Hepatocyte (in vitro differentiated cells): ENCODE results near the gene PRDM16. TPM values are rescaled to one million over a fixed set of nuclear protein-coding genes. Genes with fewer than 3 reads are reported as not detected.

ENCODE experiments used
- DNase-seq: peaks from one replicate; pipeline ENCODE4 v3.0.0-alpha.2; 2016; ENCODE audit warnings: low spot score
- H2AFZ ChIP-seq: fragments of 200-600 bp; sonication (generic); 2 replicates; pipeline ENCODE4 v1.6.0; 2016; ENCODE audit warnings: antibody characterized with exemption, mild to moderate bottlenecking
- H3K27ac ChIP-seq: fragments of 200-600 bp; sonication (generic); 2 replicates; pipeline ENCODE4 v1.5.1; 2016; ENCODE audit warnings: mild to moderate bottlenecking
- H3K27me3 ChIP-seq: fragments of 200-600 bp; sonication (generic); 2 replicates; pipeline ENCODE4 v1.6.1; 2016
- H3K36me3 ChIP-seq: fragments of 200-600 bp; sonication (generic); replicated peaks from 2 replicates; pipeline ENCODE4 v1.5.1; 2016; ENCODE audit warnings: low read depth; ENCODE audit not compliant: insufficient read depth
- H3K4me1 ChIP-seq: fragments of 200-600 bp; sonication (generic); 2 replicates; pipeline ENCODE4 v1.5.1; 2016; ENCODE audit warnings: mild to moderate bottlenecking, moderate library complexity; ENCODE audit not compliant: insufficient read depth
- H3K4me2 ChIP-seq: fragments of 200-600 bp; sonication (generic); 2 replicates; pipeline ENCODE4 v1.6.0; 2016
- H3K4me3 ChIP-seq: fragments of 200-600 bp; sonication (generic); 2 replicates; pipeline ENCODE4 v1.5.1; 2016; ENCODE audit warnings: mild to moderate bottlenecking
- H3K79me2 ChIP-seq: fragments of 200-600 bp; sonication (generic); 2 replicates; pipeline ENCODE4 v1.6.0; 2017; ENCODE audit warnings: mild to moderate bottlenecking
- H3K9me2 ChIP-seq: fragments of 200-600 bp; sonication (generic); replicated peaks from 2 replicates; pipeline ENCODE4 v1.6.0; 2017; ENCODE audit warnings: mild to moderate bottlenecking; ENCODE audit not compliant: insufficient read depth
- H3K9me3 ChIP-seq: fragments of 200-600 bp; sonication (generic); 2 replicates; pipeline ENCODE4 v1.5.1; 2016; ENCODE audit warnings: low read depth, mild to moderate bottlenecking
- H4K20me1 ChIP-seq: fragments of 200-600 bp; sonication (generic); 2 replicates; pipeline ENCODE4 v1.6.0; 2016; ENCODE audit warnings: mild to moderate bottlenecking; ENCODE audit not compliant: insufficient read depth, poor library complexity, severe bottlenecking
- CTCF ChIP-seq: fragments of 200-600 bp; sonication (generic); IDR thresholded peaks from 2 replicates; pipeline ENCODE4 v1.5.1; 2016; ENCODE audit warnings: antibody characterized with exemption, mild to moderate bottlenecking; ENCODE audit not compliant: poor library complexity
- EZH2 ChIP-seq: fragments of 200-600 bp; sonication (generic); IDR thresholded peaks from 2 replicates; pipeline ENCODE4 v1.6.1; 2016; ENCODE audit warnings: antibody characterized with exemption, mild to moderate bottlenecking, borderline replicate concordance
- EZH2phosphoT487 ChIP-seq: fragments of 200-600 bp; sonication (generic); IDR thresholded peaks from one replicate; pipeline ENCODE4 v1.6.1; 2018; ENCODE audit warnings: antibody characterized with exemption, mild to moderate bottlenecking, low read depth, moderate library complexity; ENCODE audit not compliant: unreplicated experiment, severe bottlenecking
- WGBS: methylation state at CpG from one replicate; pipeline ENCODE4 v1.1.6; 2016; ENCODE audit warnings: low lambda C conversion rate; ENCODE audit errors: missing lambda C conversion rate; 5-methylcytosine and 5-hydroxymethylcytosine counted together
- polyA plus RNA-seq: library from polyadenylated mRNA; unstranded; fragments of >200 nt; fragmentation: Nextera tagmentation; extraction: Ambion mirVana; gene quantifications from 2 replicates; pipeline ENCODE4 v1.2.1, GENCODE V29; 2016
- total RNA-seq: library from RNA; depleted of rRNA; stranded (reverse); fragments of >200 nt; gene quantifications from 2 replicates; pipeline ENCODE4 v1.2.3, GENCODE V29; 2014

PRDM16 gene
- total and polyA plus RNA-seq, 2 experiments from 2014 or later = 8.1 to 9.9 TPM

DNA sequence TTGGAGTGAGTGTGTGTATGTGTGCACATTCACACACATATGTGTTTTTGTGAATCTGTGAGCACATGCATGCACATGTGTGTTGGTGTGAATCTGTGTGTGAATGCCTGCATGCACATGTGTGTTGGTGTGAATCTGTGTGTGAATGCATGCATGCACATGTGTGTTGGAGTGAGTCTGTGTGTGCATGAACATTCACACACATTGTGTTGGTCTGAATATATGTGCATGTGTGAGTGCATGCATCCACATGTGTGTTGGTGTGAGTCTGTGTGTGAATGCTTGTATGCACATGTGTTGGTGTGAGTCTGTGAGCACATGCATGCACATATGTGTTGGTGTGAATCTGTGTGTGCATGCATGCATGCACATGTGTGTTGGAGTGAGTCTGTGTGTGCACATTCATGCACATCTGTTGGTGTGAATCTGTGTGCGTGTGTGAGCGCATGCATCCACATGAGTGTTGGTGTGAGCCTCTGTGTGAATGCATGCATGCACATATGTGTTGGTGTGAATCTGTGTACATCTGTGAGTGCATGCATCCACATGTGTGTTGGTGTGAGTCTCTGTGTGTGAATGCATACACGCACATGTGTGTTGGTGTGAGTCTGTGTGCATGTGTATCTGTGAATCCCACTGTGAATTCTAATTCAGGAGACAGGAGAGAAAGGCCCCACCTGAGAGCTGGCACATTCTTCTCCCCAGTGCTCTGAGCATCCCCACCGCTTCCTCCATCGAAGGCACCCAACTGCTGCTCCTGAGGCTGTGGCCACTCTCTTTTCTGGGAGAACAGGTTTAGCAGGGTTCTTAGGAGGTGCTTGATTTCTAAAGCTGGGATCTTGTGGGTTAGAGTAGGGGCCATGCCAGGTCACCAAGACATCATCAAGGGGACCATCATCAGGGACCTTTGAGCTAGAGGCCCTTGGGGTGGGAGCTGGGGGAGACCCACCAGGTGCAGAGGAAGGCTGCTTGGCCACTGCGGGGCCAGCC, 267.9 kb downstream of the PRDM16 start:
- Histone ChIP-seq H3K36me3 (no peaks in the 10 kb centered on the region), H3K9me2 (no peaks in the 10 kb centered on the region), H3K4me2 (no peak overlapping the region), H2AFZ (no peak overlapping the region), H3K27me3 (no peaks in the 10 kb centered on the region), H3K4me3 (no peak overlapping the region), H3K27ac (no peak overlapping the region), H3K79me2 (no peaks in the 10 kb centered on the region), H3K9me3 (no peaks in the 10 kb centered on the region), H4K20me1 (no peaks in the 10 kb centered on the region), H3K4me1 (peaks cover 7% of the 10 kb centered on the region)
- no peak for DNase-seq
- WGBS = 79% methylated on average over 6 of the region's 6 CpGs
- no peak for TF ChIP-seq EZH2phosphoT487

GRCh38 chr1:3337798-3338724, 269.1 kb downstream of the PRDM16 start:
- TF ChIP-seq CTCF (no peak), EZH2 (no peak), EZH2phosphoT487 (no peak)
- Histone ChIP-seq H2AFZ (no peak overlapping the region), H3K27me3 (no peaks in the 10 kb centered on the region), H3K4me2 (no peak overlapping the region), H3K36me3 (no peaks in the 10 kb centered on the region), H3K79me2 (no peaks in the 10 kb centered on the region), H3K9me3 (no peaks in the 10 kb centered on the region), H3K27ac (no peak overlapping the region), H3K4me1 (peaks cover 7% of the 10 kb centered on the region), H4K20me1 (no peaks in the 10 kb centered on the region), H3K9me2 (no peaks in the 10 kb centered on the region), H3K4me3 (no peak overlapping the region)
- 85% methylated on average over 18 of the region's 18 CpGs for WGBS
- no peak for DNase-seq

DNA sequence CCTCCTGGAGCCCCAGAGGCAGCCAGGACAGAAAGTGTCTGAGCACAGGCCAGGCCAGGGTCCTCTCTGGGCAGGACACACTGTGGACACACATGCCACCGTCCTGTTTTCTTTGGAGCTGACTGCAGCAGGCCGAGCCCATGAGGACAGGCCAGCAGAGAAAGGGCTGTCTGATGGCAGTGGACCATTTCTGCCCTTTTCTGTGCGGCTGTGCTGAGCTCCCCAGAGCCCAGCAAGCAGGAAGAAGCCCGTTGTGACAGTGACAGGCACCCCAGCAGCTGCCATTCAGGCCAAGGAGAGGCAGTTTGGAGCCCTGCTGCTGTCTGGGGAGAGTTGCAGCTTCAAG, 269.7 kb downstream of the PRDM16 start:
- H3K4me2 ChIP-seq = no peak overlapping the region
- 53% methylated on average over 4 of the region's 4 CpGs for WGBS
- peaks cover 7% of the 10 kb centered on the region for H3K4me1 ChIP-seq
- no peaks in the 10 kb centered on the region for H3K36me3 ChIP-seq
- H3K4me3 ChIP-seq = no peak overlapping the region
- H3K9me3 ChIP-seq = no peaks in the 10 kb centered on the region
- no peaks in the 10 kb centered on the region for H3K9me2 ChIP-seq
- no peaks in the 10 kb centered on the region for H4K20me1 ChIP-seq
- TF ChIP-seq CTCF = no peak
- TF ChIP-seq EZH2 = no peak
- no peak for TF ChIP-seq EZH2phosphoT487
- no peak for DNase-seq
- no peaks in the 10 kb centered on the region for H3K27me3 ChIP-seq
- H3K79me2 ChIP-seq = no peaks in the 10 kb centered on the region
- no peak overlapping the region for H3K27ac ChIP-seq
- H2AFZ ChIP-seq = no peak overlapping the region
